HG03442 (cell line): Measurements from ENCODE around the gene NDFIP1.
"Not testable (repeated sequence)": the region's sequence is repeated elsewhere in the genome, so short reads cannot be mapped to it uniquely, and the experiment has no call there.

Source experiments
- ATAC-seq: cut with Tn5 transposase; IDR thresholded peaks from one replicate; pipeline ENCODE4 v1.9.1; 2021; ENCODE audit warnings: mild to moderate bottlenecking, moderate library complexity; ENCODE audit not compliant: unreplicated experiment

Gene NDFIP1

GRCh38 chr5:142108432-142109330 is at the start of gene NDFIP1:
NDFIP1 (plus strand) TSS chr5:142108779; CDS start chr5:142108975, 196 bp downstream.
- ATAC-seq, result peak; percentile 95

GRCh38 chr5:142059304-142059940 is 49.2 kb upstream of the NDFIP1 start:
- no peak for ATAC-seq

GRCh38 chr5:142063376-142063775 is 45.2 kb upstream of the NDFIP1 start:
- ATAC-seq, result no peak

GRCh38 chr5:142063878-142064331 is 44.7 kb upstream of the NDFIP1 start:
- ATAC-seq, result no peak

GRCh38 chr5:142065273-142065672 is 43.3 kb upstream of the NDFIP1 start:
- ATAC-seq, result no peak

- no peak for ATAC-seq
Measured at GRCh38 chr5:142069606-142070399, 38.8 kb upstream of the NDFIP1 start.

- ATAC-seq, result no peak
Measured at GRCh38 chr5:142070734-142071133, 37.8 kb upstream of the NDFIP1 start.

GRCh38 chr5:142072488-142072887 is 36.1 kb upstream of the NDFIP1 start:
- ATAC-seq, result no peak

- no peak for ATAC-seq
Measured at GRCh38 chr5:142073362-142073988, 35.1 kb upstream of the NDFIP1 start.

GRCh38 chr5:142074006-142074405 is 34.6 kb upstream of the NDFIP1 start:
- ATAC-seq, result no peak

GRCh38 chr5:142078221-142078620 is 30.4 kb upstream of the NDFIP1 start:
- no peak for ATAC-seq

- ATAC-seq, result no peak
Measured at GRCh38 chr5:142078706-142079105, 29.9 kb upstream of the NDFIP1 start.

- ATAC-seq, result no peak
Measured at GRCh38 chr5:142079306-142079721, 29.3 kb upstream of the NDFIP1 start.

- ATAC-seq, result no peak
Measured at GRCh38 chr5:142080248-142080647, 28.3 kb upstream of the NDFIP1 start.

GRCh38 chr5:142082182-142082781 is 26.3 kb upstream of the NDFIP1 start:
- ATAC-seq, result no peak

GRCh38 chr5:142086229-142086628 is 22.4 kb upstream of the NDFIP1 start:
- no peak for ATAC-seq

GRCh38 chr5:142086679-142087078 is 21.9 kb upstream of the NDFIP1 start:
- ATAC-seq, result no peak

GRCh38 chr5:142087920-142088679 is 20.5 kb upstream of the NDFIP1 start:
- no peak for ATAC-seq

GRCh38 chr5:142088855-142089479 is 19.6 kb upstream of the NDFIP1 start:
- ATAC-seq, result not testable (repeated sequence)
